ENCODE results near the gene CYSRT1. TPM values are rescaled to one million over a fixed set of nuclear protein-coding genes. Genes with fewer than 3 reads are reported as not detected.

Gene CYSRT1
- polyA plus RNA-seq, 3 donors = 0.17 TPM; not detected in 2

GRCh38 chr9:137273611-137274320 lies 48.8 kb downstream of the CYSRT1 start:
- WGBS (ENCODE audit: insufficient coverage) = 90% methylated on average over 15 of the region's 15 CpGs
- no peak overlapping the region for H2AFZ ChIP-seq (ENCODE audit: insufficient read depth, low read depth, low read length, poor library complexity, severe bottlenecking)
- peaks cover 0 to 4% (median 2%) of the 10 kb centered on the region in 3 donors for H3K27me3 Mint-ChIP-seq (ENCODE audit: low read depth in 3 of 3)
- H3K9me3 Mint-ChIP-seq = no peaks in the 10 kb centered on the region
- H3K9ac ChIP-seq (ENCODE audit: insufficient read depth, low read length, poor library complexity, severe bottlenecking) = no peak overlapping the region
- H4K20me1 ChIP-seq (ENCODE audit: insufficient read depth, low read length) = peaks cover 30% of the 10 kb centered on the region
- H3K79me2 ChIP-seq (ENCODE audit: insufficient read depth, low read length) = peaks cover 28% of the 10 kb centered on the region
- H3K4me2 ChIP-seq (replicated peaks; ENCODE audit: extremely low read depth, low read length, poor library complexity, severe bottlenecking) = no peak overlapping the region
- TF ChIP-seq, protein P1, sequence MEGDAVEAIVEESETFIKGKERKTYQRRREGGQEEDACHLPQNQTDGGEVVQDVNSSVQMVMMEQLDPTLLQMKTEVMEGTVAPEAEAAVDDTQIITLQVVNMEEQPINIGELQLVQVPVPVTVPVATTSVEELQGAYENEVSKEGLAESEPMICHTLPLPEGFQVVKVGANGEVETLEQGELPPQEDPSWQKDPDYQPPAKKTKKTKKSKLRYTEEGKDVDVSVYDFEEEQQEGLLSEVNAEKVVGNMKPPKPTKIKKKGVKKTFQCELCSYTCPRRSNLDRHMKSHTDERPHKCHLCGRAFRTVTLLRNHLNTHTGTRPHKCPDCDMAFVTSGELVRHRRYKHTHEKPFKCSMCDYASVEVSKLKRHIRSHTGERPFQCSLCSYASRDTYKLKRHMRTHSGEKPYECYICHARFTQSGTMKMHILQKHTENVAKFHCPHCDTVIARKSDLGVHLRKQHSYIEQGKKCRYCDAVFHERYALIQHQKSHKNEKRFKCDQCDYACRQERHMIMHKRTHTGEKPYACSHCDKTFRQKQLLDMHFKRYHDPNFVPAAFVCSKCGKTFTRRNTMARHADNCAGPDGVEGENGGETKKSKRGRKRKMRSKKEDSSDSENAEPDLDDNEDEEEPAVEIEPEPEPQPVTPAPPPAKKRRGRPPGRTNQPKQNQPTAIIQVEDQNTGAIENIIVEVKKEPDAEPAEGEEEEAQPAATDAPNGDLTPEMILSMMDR (IDR thresholded peaks at IDR 0.05) = no peak
- no peak overlapping the region for H3K27ac ChIP-seq (ENCODE audit: low read depth in 1 of 2, low read length in 2 of 2)
- H3K4me1 Mint-ChIP-seq = peaks cover 43% of the 10 kb centered on the region
- intact Hi-C loops (cut with micrococcal nuclease) = no loop called here
- peaks cover 38 to 56% of the 10 kb centered on the region in 2 donors for H3K4me1 ChIP-seq (ENCODE audit: control insufficient read depth in 1 of 2, insufficient read depth in 2 of 2, low read length in 2 of 2)
- H3K27ac Mint-ChIP-seq = peak overlapping the region in 2 of 7 donors; percentile 13 to 45
- no peaks in the 10 kb centered on the region for H3K9me3 ChIP-seq (replicated peaks in 1 of 2; ENCODE audit: control insufficient read depth in 1 of 2, insufficient read depth in 1 of 2, low read length in 2 of 2)
- no peaks in the 10 kb centered on the region for H3K27me3 ChIP-seq (ENCODE audit: control insufficient read depth in 2 of 2, insufficient read depth in 2 of 2, low read length in 2 of 2)
- DNase-seq = no peak
- H3K36me3 Mint-ChIP-seq = peaks cover 19 to 52% of the 10 kb centered on the region in 2 donors
- H3K4me3 Mint-ChIP-seq = no peak overlapping the region
- H3K4me3 ChIP-seq (replicated peaks in 1 of 3; ENCODE audit: low read depth in 2 of 3, low read length in 3 of 3) = no peak overlapping the region
- peaks cover 16 to 52% of the 10 kb centered on the region in 2 donors for H3K36me3 ChIP-seq (replicated peaks in 1 of 2; ENCODE audit: control insufficient read depth in 1 of 2, insufficient read depth in 2 of 2, low read length in 2 of 2)

DNA sequence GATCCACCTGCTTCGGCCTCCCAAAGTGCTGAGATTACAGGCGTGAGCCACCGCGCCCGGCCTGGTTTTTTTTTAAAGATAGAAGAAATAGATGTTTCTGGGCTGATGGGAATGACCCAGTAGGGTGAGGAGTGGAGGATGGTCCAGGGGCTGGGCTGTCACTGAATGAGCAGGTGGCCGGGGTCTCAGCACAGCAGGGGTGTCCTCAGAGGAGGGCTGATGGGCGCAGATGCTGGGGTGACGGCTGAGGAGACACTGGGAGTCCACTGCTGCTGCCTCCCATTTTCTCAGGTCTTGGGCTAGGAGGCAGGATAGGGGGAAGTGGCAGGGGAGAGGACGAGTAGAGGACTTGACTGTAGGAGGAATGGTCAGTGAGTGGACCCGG lies 50.2 kb downstream of the CYSRT1 start:
- H2AFZ ChIP-seq (ENCODE audit: insufficient read depth, low read depth, low read length, poor library complexity, severe bottlenecking) = no peak overlapping the region
- Mint-ChIP-seq H3K4me1 (peaks cover 42% of the 10 kb centered on the region), H3K36me3 (peaks cover 16 to 48% of the 10 kb centered on the region in 2 donors), H3K27me3 (ENCODE audit: low read depth in 3 of 3) (peaks cover 0 to 4% (median 2%) of the 10 kb centered on the region in 3 donors), H3K9me3 (no peaks in the 10 kb centered on the region), H3K27ac (peak overlapping the region; percentile 30 to 89 (median 83)), H3K4me3 (peak overlapping the region; percentile 26 to 62)
- peaks cover 37 to 61% of the 10 kb centered on the region in 2 donors for H3K4me1 ChIP-seq (ENCODE audit: control insufficient read depth in 1 of 2, insufficient read depth in 2 of 2, low read length in 2 of 2)
- H3K79me2 ChIP-seq (ENCODE audit: insufficient read depth, low read length) = peaks cover 43% of the 10 kb centered on the region
- peak overlapping the region; percentile 10 for H3K4me2 ChIP-seq (replicated peaks; ENCODE audit: extremely low read depth, low read length, poor library complexity, severe bottlenecking)
- no peaks in the 10 kb centered on the region for H3K27me3 ChIP-seq (ENCODE audit: control insufficient read depth in 2 of 2, insufficient read depth in 2 of 2, low read length in 2 of 2)
- H3K9me3 ChIP-seq (replicated peaks in 1 of 2; ENCODE audit: control insufficient read depth in 1 of 2, insufficient read depth in 1 of 2, low read length in 2 of 2) = no peaks in the 10 kb centered on the region
- intact Hi-C loops (cut with micrococcal nuclease) = no loop called here
- peaks cover 32% of the 10 kb centered on the region for H4K20me1 ChIP-seq (ENCODE audit: insufficient read depth, low read length)
- TF ChIP-seq, protein P1 (IDR thresholded peaks at IDR 0.05) = no peak
- H3K36me3 ChIP-seq (replicated peaks in 1 of 2; ENCODE audit: control insufficient read depth in 1 of 2, insufficient read depth in 2 of 2, low read length in 2 of 2) = peaks cover 23 to 52% of the 10 kb centered on the region in 2 donors
- peak overlapping the region; percentile 27 to 31 for H3K27ac ChIP-seq (ENCODE audit: low read depth in 1 of 2, low read length in 2 of 2)
- no peak for DNase-seq
- peak overlapping the region; percentile 4 for H3K9ac ChIP-seq (ENCODE audit: insufficient read depth, low read length, poor library complexity, severe bottlenecking)
- H3K4me3 ChIP-seq (replicated peaks in 1 of 3; ENCODE audit: low read depth in 2 of 3, low read length in 3 of 3) = no peak overlapping the region
- 95% methylated on average over 10 of the region's 10 CpGs for WGBS (ENCODE audit: insufficient coverage)

Other genes starting within 250 kb of the CYSRT1 start
- gene PTGDS, start 247.7 kb upstream of the CYSRT1 start, polyA plus RNA-seq = 1 to 10 TPM in 1 of 3 donors, under 1 TPM in 1, not detected in 1; 0.34 to 1.5 TPM
- under 1 TPM in 1 of 3 donors, not detected in 2; 0.04 TPM for gene LCNL1, start 242.2 kb upstream of the CYSRT1 start, polyA plus RNA-seq
- gene PAXX, start 232.8 kb upstream of the CYSRT1 start, polyA plus RNA-seq = 10 to 100 TPM; 35.3 to 92.9 (median 40.7) TPM
- gene CLIC3, start 228.6 kb upstream of the CYSRT1 start, polyA plus RNA-seq = under 1 TPM in 2 of 3 donors, not detected in 1; 0.29 to 0.51 TPM
- 10 to 100 TPM in 1 of 3 donors, under 1 TPM in 2; 0.18 to 30.7 (median 0.40) TPM for gene ABCA2, start 196.9 kb upstream of the CYSRT1 start, polyA plus RNA-seq
- gene FUT7, start 193.1 kb upstream of the CYSRT1 start, polyA plus RNA-seq = 10 to 100 TPM in 2 of 3 donors, 1 to 10 TPM in 1; 6.1 to 13.4 (median 10.5) TPM
- 1 to 10 TPM in 1 of 3 donors, under 1 TPM in 1, not detected in 1; 0.51 to 2.7 TPM for gene NPDC1, start 179.0 kb upstream of the CYSRT1 start, polyA plus RNA-seq
- gene ENTPD2, start 171.1 kb upstream of the CYSRT1 start, polyA plus RNA-seq = not detected
- 1 to 10 TPM in 2 of 3 donors, under 1 TPM in 1; 0.03 to 3.1 (median 1.7) TPM for gene SAPCD2, start 154.6 kb upstream of the CYSRT1 start, polyA plus RNA-seq
- gene UAP1L1, start 147.7 kb upstream of the CYSRT1 start, polyA plus RNA-seq = 10 to 100 TPM in 2 of 3 donors, 1 to 10 TPM in 1; 5.7 to 16.7 (median 14.8) TPM
- 10 to 100 TPM; 29.3 to 38.2 (median 33.3) TPM for gene MAN1B1, start 138.2 kb upstream of the CYSRT1 start, polyA plus RNA-seq
- 100 to 1,000 TPM in 2 of 3 donors, 10 to 100 TPM in 1; 68.3 to 287 (median 150) TPM for gene DPP7, start 110.4 kb upstream of the CYSRT1 start, polyA plus RNA-seq
- gene GRIN1, start 86.0 kb upstream of the CYSRT1 start, polyA plus RNA-seq = not detected
- gene LRRC26, start 55.1 kb upstream of the CYSRT1 start, polyA plus RNA-seq = not detected
- not detected for gene TMEM210, start 53.1 kb upstream of the CYSRT1 start, polyA plus RNA-seq
- 10 to 100 TPM in 1 of 3 donors, 1 to 10 TPM in 2; 1.9 to 76.8 (median 2.0) TPM for gene ANAPC2, start 36.6 kb upstream of the CYSRT1 start, polyA plus RNA-seq
- gene SSNA1, start 36.5 kb upstream of the CYSRT1 start, polyA plus RNA-seq = 100 to 1,000 TPM in 1 of 3 donors, 10 to 100 TPM in 2; 87.0 to 118 (median 98.3) TPM
- gene TPRN, start 24.4 kb upstream of the CYSRT1 start, polyA plus RNA-seq = 1 to 10 TPM in 1 of 3 donors, under 1 TPM in 2; 0.30 to 4.6 (median 0.46) TPM
- gene TMEM203, start 19.5 kb upstream of the CYSRT1 start, polyA plus RNA-seq = 10 to 100 TPM; 13.1 to 88.1 (median 76.1) TPM
- 10 to 100 TPM in 1 of 3 donors, 1 to 10 TPM in 2; 4.4 to 26.9 (median 5.2) TPM for gene NDOR1, start 19.5 kb upstream of the CYSRT1 start, polyA plus RNA-seq
- 1 to 10 TPM in 1 of 3 donors, not detected in 2; 1.5 TPM for gene RNF208, start 2.9 kb upstream of the CYSRT1 start, polyA plus RNA-seq
- not detected for gene RNF224, start 2.3 kb downstream of the CYSRT1 start, polyA plus RNA-seq
- not detected for gene SLC34A3, start 5.7 kb downstream of the CYSRT1 start, polyA plus RNA-seq
- gene TUBB4B, start 16.1 kb downstream of the CYSRT1 start, polyA plus RNA-seq = 100 to 1,000 TPM in 1 of 3 donors, 10 to 100 TPM in 2; 58.1 to 284 (median 70.8) TPM
- gene STPG3, start 26.1 kb downstream of the CYSRT1 start, polyA plus RNA-seq = not detected
- 10 to 100 TPM; 17.3 to 44.2 (median 18.8) TPM for gene NELFB, start 30.2 kb downstream of the CYSRT1 start, polyA plus RNA-seq
- gene TOR4A, start 52.6 kb downstream of the CYSRT1 start, polyA plus RNA-seq = 10 to 100 TPM; 13.7 to 17.6 (median 15.4) TPM
- 10 to 100 TPM in 1 of 3 donors, not detected in 2; 15.4 TPM for gene NRARP, start 77.1 kb downstream of the CYSRT1 start, polyA plus RNA-seq
- 10 to 100 TPM in 1 of 3 donors, 1 to 10 TPM in 2; 2.0 to 10.8 (median 3.0) TPM for gene EXD3, start 198.0 kb downstream of the CYSRT1 start, polyA plus RNA-seq
- 1 to 10 TPM; 1.3 to 9.4 (median 1.6) TPM for gene NOXA1, start 198.2 kb downstream of the CYSRT1 start, polyA plus RNA-seq
- gene ENTPD8, start 216.2 kb downstream of the CYSRT1 start, polyA plus RNA-seq = not detected
- 10 to 100 TPM in 1 of 3 donors, 1 to 10 TPM in 2; 4.6 to 68.4 (median 5.3) TPM for gene NSMF, start 234.2 kb downstream of the CYSRT1 start, polyA plus RNA-seq